ENCODE data around the gene SERF1B. TPM values are rescaled to one million over a fixed set of nuclear protein-coding genes. Genes with fewer than 3 reads are reported as not detected.
A peak's percentile ranks its signal among the peaks of the same experiment; 100 is the strongest.
"Not testable (repeated sequence)": the region's sequence is repeated elsewhere in the genome, so short reads cannot be mapped to it uniquely, and the experiment has no call there.

SERF1B gene
- total RNA-seq, 2 experiments from 2014 or later = 25.2 to 34.8 TPM

- POLR2A ChIA-PET; BruUV-seq (replicated peaks); H3K4me2 ChIP-seq (ENCODE audit: low read length); H3K9me3 ChIP-seq (ENCODE audit: low read length); DNase-seq (ENCODE audit: low spot score); H3K27ac ChIP-seq (ENCODE audit: low read depth, low read length, poor library complexity, severe bottlenecking); H3K9me2 ChIP-seq (ENCODE audit: insufficient read depth, low read length); CTCF ChIA-PET (ENCODE audit: unreplicated experiment); H3K4me1 ChIP-seq (ENCODE audit: insufficient read depth, low read length, poor library complexity, severe bottlenecking); H3K79me2 ChIP-seq (ENCODE audit: insufficient read depth, low read depth, low read length); intact Hi-C loops (cut with micrococcal nuclease; ENCODE audit: unreplicated experiment); H3K36me3 ChIP-seq (ENCODE audit: insufficient read depth, low read length); H2AFZ ChIP-seq (ENCODE audit: low read length); H4K20me1 ChIP-seq (ENCODE audit: insufficient read depth, low read length); H3K4me3 ChIP-seq (ENCODE audit: low read depth, low read length, poor library complexity, severe bottlenecking): not testable (repeated sequence)
Observed at GRCh38 chr5:70041411-70041810, 16.4 kb downstream of the SERF1B start.

GRCh38 chr5:70049790-70050142, 24.7 kb downstream of the SERF1B start:
- H3K4me3 ChIP-seq (ENCODE audit: low read depth, low read length, poor library complexity, severe bottlenecking); CTCF ChIA-PET (ENCODE audit: unreplicated experiment): not testable (repeated sequence)
- BruUV-seq (replicated peaks) = TSS peak; percentile 86

GRCh38 chr5:70056289-70056942, 31.4 kb downstream of the SERF1B start:
- H3K4me1 ChIP-seq (ENCODE audit: insufficient read depth, low read length, poor library complexity, severe bottlenecking); H3K36me3 ChIP-seq (ENCODE audit: insufficient read depth, low read length); CTCF ChIA-PET (ENCODE audit: unreplicated experiment); H3K79me2 ChIP-seq (ENCODE audit: insufficient read depth, low read depth, low read length); POLR2A ChIA-PET; H2AFZ ChIP-seq (ENCODE audit: low read length); H3K9me3 ChIP-seq (ENCODE audit: low read length); H3K9me2 ChIP-seq (ENCODE audit: insufficient read depth, low read length); intact Hi-C loops (cut with micrococcal nuclease; ENCODE audit: unreplicated experiment); DNase-seq (ENCODE audit: low spot score); H3K4me3 ChIP-seq (ENCODE audit: low read depth, low read length, poor library complexity, severe bottlenecking); H3K27ac ChIP-seq (ENCODE audit: low read depth, low read length, poor library complexity, severe bottlenecking); H3K4me2 ChIP-seq (ENCODE audit: low read length); H4K20me1 ChIP-seq (ENCODE audit: insufficient read depth, low read length): not testable (repeated sequence)
- BruUV-seq (replicated peaks) = TSS peak; percentile 9

More at GRCh38 chr5:70049790-70050142, 24.7 kb downstream of the SERF1B start:
- H2AFZ ChIP-seq (ENCODE audit: low read length); H4K20me1 ChIP-seq (ENCODE audit: insufficient read depth, low read length); H3K9me2 ChIP-seq (ENCODE audit: insufficient read depth, low read length); H3K4me1 ChIP-seq (ENCODE audit: insufficient read depth, low read length, poor library complexity, severe bottlenecking); H3K36me3 ChIP-seq (ENCODE audit: insufficient read depth, low read length); H3K27ac ChIP-seq (ENCODE audit: low read depth, low read length, poor library complexity, severe bottlenecking); H3K79me2 ChIP-seq (ENCODE audit: insufficient read depth, low read depth, low read length); DNase-seq (ENCODE audit: low spot score); POLR2A ChIA-PET; intact Hi-C loops (cut with micrococcal nuclease; ENCODE audit: unreplicated experiment); H3K9me3 ChIP-seq (ENCODE audit: low read length); H3K4me2 ChIP-seq (ENCODE audit: low read length): not testable (repeated sequence)

GRCh38 chr5:70057140-70057539, 32.1 kb downstream of the SERF1B start:
- DNase-seq (ENCODE audit: low spot score); H3K79me2 ChIP-seq (ENCODE audit: insufficient read depth, low read depth, low read length); H4K20me1 ChIP-seq (ENCODE audit: insufficient read depth, low read length); H3K4me3 ChIP-seq (ENCODE audit: low read depth, low read length, poor library complexity, severe bottlenecking); H2AFZ ChIP-seq (ENCODE audit: low read length); H3K9me3 ChIP-seq (ENCODE audit: low read length); H3K27ac ChIP-seq (ENCODE audit: low read depth, low read length, poor library complexity, severe bottlenecking); H3K36me3 ChIP-seq (ENCODE audit: insufficient read depth, low read length); H3K4me1 ChIP-seq (ENCODE audit: insufficient read depth, low read length, poor library complexity, severe bottlenecking); H3K9me2 ChIP-seq (ENCODE audit: insufficient read depth, low read length); BruUV-seq (replicated peaks); POLR2A ChIA-PET; intact Hi-C loops (cut with micrococcal nuclease; ENCODE audit: unreplicated experiment); CTCF ChIA-PET (ENCODE audit: unreplicated experiment); H3K4me2 ChIP-seq (ENCODE audit: low read length): not testable (repeated sequence)

- BruUV-seq (replicated peaks); H3K27ac ChIP-seq (ENCODE audit: low read depth, low read length, poor library complexity, severe bottlenecking); H3K4me1 ChIP-seq (ENCODE audit: insufficient read depth, low read length, poor library complexity, severe bottlenecking); H3K9me3 ChIP-seq (ENCODE audit: low read length); H3K4me2 ChIP-seq (ENCODE audit: low read length); POLR2A ChIA-PET; H3K79me2 ChIP-seq (ENCODE audit: insufficient read depth, low read depth, low read length); H3K36me3 ChIP-seq (ENCODE audit: insufficient read depth, low read length); intact Hi-C loops (cut with micrococcal nuclease; ENCODE audit: unreplicated experiment); H3K4me3 ChIP-seq (ENCODE audit: low read depth, low read length, poor library complexity, severe bottlenecking); H2AFZ ChIP-seq (ENCODE audit: low read length); DNase-seq (ENCODE audit: low spot score); CTCF ChIA-PET (ENCODE audit: unreplicated experiment); H3K9me2 ChIP-seq (ENCODE audit: insufficient read depth, low read length); H4K20me1 ChIP-seq (ENCODE audit: insufficient read depth, low read length): not testable (repeated sequence)
Observed at GRCh38 chr5:70077632-70078031, 52.6 kb downstream of the SERF1B start.

- H3K9me2 ChIP-seq (ENCODE audit: insufficient read depth, low read length); H3K79me2 ChIP-seq (ENCODE audit: insufficient read depth, low read depth, low read length); H3K27ac ChIP-seq (ENCODE audit: low read depth, low read length, poor library complexity, severe bottlenecking); H3K4me1 ChIP-seq (ENCODE audit: insufficient read depth, low read length, poor library complexity, severe bottlenecking); POLR2A ChIA-PET; H2AFZ ChIP-seq (ENCODE audit: low read length); DNase-seq (ENCODE audit: low spot score); BruUV-seq (replicated peaks); H3K36me3 ChIP-seq (ENCODE audit: insufficient read depth, low read length); H3K4me3 ChIP-seq (ENCODE audit: low read depth, low read length, poor library complexity, severe bottlenecking); H3K9me3 ChIP-seq (ENCODE audit: low read length); intact Hi-C loops (cut with micrococcal nuclease; ENCODE audit: unreplicated experiment); CTCF ChIA-PET (ENCODE audit: unreplicated experiment); H3K4me2 ChIP-seq (ENCODE audit: low read length); H4K20me1 ChIP-seq (ENCODE audit: insufficient read depth, low read length): not testable (repeated sequence)
Observed at GRCh38 chr5:70088907-70089464, 63.9 kb downstream of the SERF1B start.

Data from OCI-LY7 (cell line).